AG09319 (cell line): ENCODE results near the gene SEC14L3.
A peak's percentile ranks its signal among the peaks of the same experiment; 100 is the strongest.

Experiments used
- DNase-seq: peaks from one replicate; pipeline ENCODE4 v3.0.0-alpha.2; 2010; ENCODE audit warnings: low read depth; ENCODE audit errors: extremely low read depth
- CTCF ChIP-seq: IDR thresholded peaks from 2 replicates; pipeline ENCODE4 v1.5.1; 2011; ENCODE audit warnings: low read depth, mild to moderate bottlenecking, inconsistent platforms, low read length, moderate library complexity

Gene SEC14L3

GRCh38 chr22:30423301-30423958 is 48.4 kb downstream of the SEC14L3 start:
- no peak for TF ChIP-seq CTCF
- DNase-seq = no peak

DNA sequence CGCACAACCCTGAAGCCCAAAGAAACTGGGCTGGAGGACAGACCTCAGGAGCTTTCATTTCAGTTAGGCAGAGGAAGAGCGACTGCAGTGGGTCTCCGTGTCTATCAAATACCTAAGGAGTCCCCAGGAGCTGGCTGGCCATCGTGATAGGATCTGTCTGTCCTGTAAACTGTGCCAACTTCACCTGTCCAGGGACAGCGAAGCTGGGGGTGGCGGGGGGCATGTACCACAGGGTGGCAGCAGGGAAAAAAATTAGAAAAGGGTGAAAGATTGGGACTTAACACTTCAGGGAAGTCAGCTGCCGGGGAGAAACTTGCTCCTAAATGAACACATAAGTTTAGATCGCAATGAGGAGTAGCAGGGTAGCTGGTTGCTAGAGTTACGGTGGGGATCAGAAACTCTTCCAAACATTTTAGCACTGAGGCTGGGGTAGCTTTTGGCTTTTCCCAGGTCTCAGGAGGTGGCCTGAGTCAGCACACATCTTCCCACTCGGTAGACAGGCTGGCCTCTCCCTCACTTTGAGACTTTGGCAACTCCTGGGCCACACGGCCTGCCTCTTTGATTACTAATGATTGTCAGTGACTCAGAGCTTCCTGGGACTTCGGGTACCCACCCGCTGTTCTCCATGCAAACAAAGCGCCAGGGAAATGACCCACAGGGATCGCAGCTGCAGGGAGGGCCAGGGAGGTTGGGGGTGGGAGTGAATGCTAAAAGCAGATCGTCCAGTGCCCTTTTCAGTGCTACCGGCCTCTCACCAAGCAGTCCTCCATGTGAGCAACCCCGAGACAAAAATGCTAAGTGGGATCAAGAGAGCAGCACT is 49.1 kb downstream of the SEC14L3 start:
- no peak for TF ChIP-seq CTCF
- DNase-seq = peak; percentile 69

DNA sequence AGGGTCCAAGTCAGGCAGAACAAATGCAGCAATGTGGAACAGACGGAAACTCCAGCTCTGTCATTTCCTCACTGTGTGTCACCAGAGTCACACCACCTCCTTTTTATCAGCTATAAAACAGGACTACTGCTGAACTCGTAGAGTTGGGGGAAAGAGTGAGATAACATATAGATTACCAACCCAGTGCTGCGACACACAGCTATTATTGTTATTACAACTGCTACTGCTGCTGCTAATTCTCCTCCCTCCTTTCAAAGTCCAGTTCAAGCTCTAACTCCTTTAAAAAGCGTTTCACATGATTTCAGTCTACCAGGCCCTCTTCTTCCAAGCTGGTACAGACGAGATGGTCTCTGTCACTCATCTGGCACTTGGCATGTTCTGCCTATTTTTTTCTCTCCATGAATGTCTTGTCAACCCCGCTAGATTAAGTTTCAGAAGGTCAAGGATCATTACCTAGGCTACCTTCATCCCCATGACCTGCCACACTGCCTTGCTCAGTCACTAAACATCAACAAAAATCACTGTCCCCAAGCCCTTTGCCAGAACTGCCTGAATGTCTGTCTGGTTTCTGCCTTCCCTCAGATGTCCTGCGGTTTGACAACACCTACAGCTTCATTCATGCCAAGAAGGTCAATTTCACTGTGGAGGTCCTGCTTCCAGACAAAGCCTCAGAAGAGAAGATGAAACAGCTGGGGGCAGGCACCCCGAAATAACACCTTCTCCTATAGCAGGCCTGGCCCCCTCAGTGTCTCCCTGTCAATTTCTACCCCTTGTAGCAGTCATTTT is 49.9 kb downstream of the SEC14L3 start:
- DNase-seq = no peak
- TF ChIP-seq CTCF = no peak

DNA sequence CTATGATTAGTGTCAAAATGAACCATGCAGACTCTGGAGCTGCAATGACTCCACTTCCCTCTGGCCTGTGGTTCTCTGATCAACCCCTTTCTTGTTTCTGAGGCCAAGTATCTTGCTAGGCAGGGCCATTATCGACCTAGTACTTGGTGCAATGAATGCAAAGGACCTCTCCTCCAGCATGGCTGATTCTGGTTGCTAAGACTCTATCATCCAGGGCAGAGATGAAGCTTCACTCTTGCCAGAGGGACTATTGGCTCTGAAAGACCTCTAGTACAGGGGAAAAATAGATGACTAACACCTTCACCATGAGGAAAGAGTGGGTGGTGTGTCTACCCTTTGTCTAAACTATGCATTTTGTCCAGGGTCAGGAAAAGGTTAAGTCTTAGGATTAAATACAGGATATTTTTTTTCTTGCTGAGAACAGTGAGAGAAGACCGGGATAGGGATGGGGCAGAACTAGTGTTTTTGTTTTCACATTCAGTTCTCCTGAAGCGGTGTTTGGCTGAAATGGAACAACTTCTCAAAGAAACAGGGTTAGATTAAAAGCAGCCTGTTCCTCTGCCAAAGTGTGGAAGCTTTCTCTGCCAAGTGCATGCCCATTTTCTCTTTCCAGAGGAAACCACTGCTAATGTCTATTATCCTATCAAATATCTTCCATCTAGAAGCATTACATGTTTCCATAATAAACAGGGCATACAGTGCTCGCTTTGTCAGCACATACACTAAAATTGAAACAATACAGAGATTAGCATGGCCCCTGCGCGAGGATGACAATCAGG is 51.3 kb downstream of the SEC14L3 start:
- no peak for TF ChIP-seq CTCF
- DNase-seq = peak; percentile 46

- DNase-seq = no peak
- TF ChIP-seq CTCF = no peak
Observed at GRCh38 chr22:30416837-30417236, 55.0 kb downstream of the SEC14L3 start.

DNA sequence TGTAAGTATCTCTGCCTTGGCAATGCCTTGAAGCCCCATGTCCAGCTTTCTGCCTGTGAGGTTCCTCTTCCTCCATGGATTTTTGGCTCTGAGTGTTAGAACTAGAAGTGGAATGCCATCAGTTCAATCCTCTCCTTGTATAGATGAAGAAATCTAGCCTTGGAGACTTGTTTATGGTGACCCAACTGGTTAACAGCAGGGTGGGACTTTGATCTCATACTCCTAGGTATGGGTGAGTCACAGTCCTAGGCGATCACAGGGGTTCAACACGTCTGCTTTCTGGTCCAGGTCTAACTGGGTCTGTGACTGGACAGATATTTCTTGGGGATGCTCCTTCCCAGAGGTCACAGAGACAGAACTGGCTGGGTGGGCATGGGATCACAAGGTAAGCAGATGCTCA is 55.4 kb downstream of the SEC14L3 start:
- no peak for DNase-seq
- no peak for TF ChIP-seq CTCF
